Osteocyte (in vitro differentiated cells): ENCODE measurements around the gene MESD. TPM values are rescaled to one million over a fixed set of nuclear protein-coding genes. Genes with fewer than 3 reads are reported as not detected.

ENCODE experiments used
- DNase-seq: peaks from one replicate; pipeline ENCODE4 v3.0.0; 2021; ENCODE audit warnings: mixed read lengths; ENCODE audit not compliant: unreplicated experiment; ENCODE audit errors: extremely low spot score
- H3K27ac Mint-ChIP-seq: one replicate; pipeline ENCODE4 v1.8.0; 2021; ENCODE audit warnings: mild to moderate bottlenecking, mixed read lengths; ENCODE audit not compliant: unreplicated experiment
- H3K27me3 Mint-ChIP-seq: one replicate; pipeline ENCODE4 v1.8.0; 2021; ENCODE audit warnings: mixed read lengths; ENCODE audit not compliant: unreplicated experiment
- H3K36me3 Mint-ChIP-seq: one replicate; pipeline ENCODE4 v1.8.0; 2021; ENCODE audit warnings: mixed read lengths; ENCODE audit not compliant: unreplicated experiment
- H3K4me1 Mint-ChIP-seq: one replicate; pipeline ENCODE4 v1.8.0; 2021; ENCODE audit warnings: mixed read lengths; ENCODE audit not compliant: unreplicated experiment
- H3K4me3 Mint-ChIP-seq: one replicate; pipeline ENCODE4 v1.8.0; 2021; ENCODE audit warnings: mild to moderate bottlenecking, moderate library complexity, mixed read lengths; ENCODE audit not compliant: unreplicated experiment
- H3K9me3 Mint-ChIP-seq: one replicate; pipeline ENCODE4 v1.8.0; 2021; ENCODE audit warnings: mixed read lengths; ENCODE audit not compliant: unreplicated experiment
- total RNA-seq: library from RNA; stranded (reverse); gene quantifications from 2 replicates; pipeline ENCODE4 v1.2.1, GENCODE V29; 2021
- TF ChIP-seq, protein P1 (sequence below): fragments of 200-600 bp; sonication (generic); IDR thresholded peaks from 2 replicates; pipeline ENCODE4 v1.5.0; 2021; ENCODE audit warnings: antibody characterized with exemption, mild to moderate bottlenecking, moderate library complexity

The MESD gene
- total RNA-seq, 1 donor from 2014 or later, result 25.3 TPM

DNA sequence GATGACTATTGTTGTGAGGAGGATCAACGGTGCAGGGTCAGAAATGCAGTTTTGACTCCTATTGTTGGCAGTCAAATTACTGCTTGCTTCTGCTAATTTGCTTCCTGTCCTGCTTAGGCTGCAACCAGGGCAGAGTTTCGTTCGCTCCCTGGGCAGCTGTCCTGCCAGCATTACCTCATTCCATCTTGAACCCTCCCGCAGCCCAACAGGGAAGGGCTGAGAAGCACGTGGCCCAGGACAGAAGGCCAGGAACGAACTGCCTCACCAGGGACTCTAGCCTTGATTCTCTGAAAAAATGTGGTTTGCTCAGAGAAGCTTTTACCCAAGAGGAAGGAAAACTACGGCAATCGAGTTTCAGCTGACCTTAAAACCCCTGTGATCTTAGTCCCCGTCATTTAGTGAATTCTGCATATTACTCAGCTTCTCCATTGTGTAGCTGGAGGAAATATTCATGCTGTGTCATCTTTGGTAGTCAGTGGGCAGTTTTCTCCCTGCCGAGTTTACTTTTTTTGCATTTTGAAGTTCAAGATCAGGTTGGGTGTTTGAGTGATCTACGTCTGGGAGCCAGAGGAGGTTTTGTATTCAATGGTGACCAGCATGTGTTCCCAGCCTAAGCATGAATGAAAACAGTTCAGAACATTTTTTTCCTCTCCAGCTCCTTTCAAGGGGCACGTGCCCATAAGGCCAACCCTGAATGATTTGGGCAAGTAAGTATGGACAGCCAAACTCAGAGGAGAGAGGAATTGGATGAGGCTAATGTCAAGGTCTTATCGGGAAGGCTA, 34.1 kb upstream of the MESD start:
- Mint-ChIP-seq H3K4me3 (peak overlapping the region; percentile 17), H3K27me3 (no peaks in the 10 kb centered on the region), H3K4me1 (peaks cover 14% of the 10 kb centered on the region), H3K9me3 (no peaks in the 10 kb centered on the region), H3K27ac (peak overlapping the region; percentile 80), H3K36me3 (no peaks in the 10 kb centered on the region)
- TF ChIP-seq, protein P1, sequence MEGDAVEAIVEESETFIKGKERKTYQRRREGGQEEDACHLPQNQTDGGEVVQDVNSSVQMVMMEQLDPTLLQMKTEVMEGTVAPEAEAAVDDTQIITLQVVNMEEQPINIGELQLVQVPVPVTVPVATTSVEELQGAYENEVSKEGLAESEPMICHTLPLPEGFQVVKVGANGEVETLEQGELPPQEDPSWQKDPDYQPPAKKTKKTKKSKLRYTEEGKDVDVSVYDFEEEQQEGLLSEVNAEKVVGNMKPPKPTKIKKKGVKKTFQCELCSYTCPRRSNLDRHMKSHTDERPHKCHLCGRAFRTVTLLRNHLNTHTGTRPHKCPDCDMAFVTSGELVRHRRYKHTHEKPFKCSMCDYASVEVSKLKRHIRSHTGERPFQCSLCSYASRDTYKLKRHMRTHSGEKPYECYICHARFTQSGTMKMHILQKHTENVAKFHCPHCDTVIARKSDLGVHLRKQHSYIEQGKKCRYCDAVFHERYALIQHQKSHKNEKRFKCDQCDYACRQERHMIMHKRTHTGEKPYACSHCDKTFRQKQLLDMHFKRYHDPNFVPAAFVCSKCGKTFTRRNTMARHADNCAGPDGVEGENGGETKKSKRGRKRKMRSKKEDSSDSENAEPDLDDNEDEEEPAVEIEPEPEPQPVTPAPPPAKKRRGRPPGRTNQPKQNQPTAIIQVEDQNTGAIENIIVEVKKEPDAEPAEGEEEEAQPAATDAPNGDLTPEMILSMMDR, result no peak
- DNase-seq, result no peak

DNA sequence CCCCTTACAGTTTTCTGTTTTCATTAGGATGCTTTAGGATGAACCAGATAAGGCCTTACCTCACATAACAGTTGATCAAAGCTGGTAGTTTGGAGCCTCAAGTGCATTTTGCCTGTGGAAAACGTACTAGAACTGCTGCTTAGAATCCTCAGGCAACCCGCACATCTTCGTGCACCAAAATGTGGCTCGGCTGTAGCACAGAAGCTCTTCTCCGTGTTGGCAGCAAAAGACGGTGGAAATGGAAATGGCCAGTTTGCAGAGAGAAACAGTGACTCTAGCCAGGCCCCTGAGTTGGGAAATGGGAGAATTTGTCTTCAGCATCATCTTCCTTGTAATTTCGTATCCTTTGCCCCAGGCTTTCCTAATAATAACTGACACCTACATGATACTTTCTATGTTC, 31.7 kb upstream of the MESD start:
- Mint-ChIP-seq H3K27me3 (no peaks in the 10 kb centered on the region), H3K4me1 (peaks cover 14% of the 10 kb centered on the region), H3K9me3 (no peaks in the 10 kb centered on the region), H3K36me3 (no peaks in the 10 kb centered on the region), H3K27ac (no peak overlapping the region), H3K4me3 (no peak overlapping the region)
- TF ChIP-seq, protein P1, result no peak
- DNase-seq, result no peak

DNA sequence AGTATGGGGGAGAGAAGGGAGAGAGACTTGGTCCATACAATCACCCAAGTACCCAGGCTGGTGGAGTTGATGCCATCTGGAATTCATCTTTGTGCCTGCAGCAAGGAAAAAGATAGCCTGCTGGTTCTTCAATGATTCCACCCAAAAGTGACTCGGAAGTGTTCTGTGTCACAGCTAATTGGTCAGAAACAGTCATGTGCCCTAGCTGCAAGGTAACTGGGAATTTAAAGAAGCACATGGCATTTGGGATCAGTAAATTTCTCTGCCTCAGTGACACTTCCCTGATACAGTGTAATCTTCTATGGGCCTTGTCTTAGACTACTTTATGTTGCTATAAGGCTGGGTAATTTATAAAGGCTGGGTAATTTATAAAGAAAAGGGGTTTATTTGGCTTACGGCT, 28.6 kb upstream of the MESD start:
- H3K4me1 Mint-ChIP-seq, result peaks cover 3% of the 10 kb centered on the region
- DNase-seq, result no peak
- no peaks in the 10 kb centered on the region for H3K27me3 Mint-ChIP-seq
- no peak overlapping the region for H3K4me3 Mint-ChIP-seq
- TF ChIP-seq, protein P1, result no peak
- no peak overlapping the region for H3K27ac Mint-ChIP-seq
- H3K9me3 Mint-ChIP-seq, result no peaks in the 10 kb centered on the region
- H3K36me3 Mint-ChIP-seq, result no peaks in the 10 kb centered on the region

DNA sequence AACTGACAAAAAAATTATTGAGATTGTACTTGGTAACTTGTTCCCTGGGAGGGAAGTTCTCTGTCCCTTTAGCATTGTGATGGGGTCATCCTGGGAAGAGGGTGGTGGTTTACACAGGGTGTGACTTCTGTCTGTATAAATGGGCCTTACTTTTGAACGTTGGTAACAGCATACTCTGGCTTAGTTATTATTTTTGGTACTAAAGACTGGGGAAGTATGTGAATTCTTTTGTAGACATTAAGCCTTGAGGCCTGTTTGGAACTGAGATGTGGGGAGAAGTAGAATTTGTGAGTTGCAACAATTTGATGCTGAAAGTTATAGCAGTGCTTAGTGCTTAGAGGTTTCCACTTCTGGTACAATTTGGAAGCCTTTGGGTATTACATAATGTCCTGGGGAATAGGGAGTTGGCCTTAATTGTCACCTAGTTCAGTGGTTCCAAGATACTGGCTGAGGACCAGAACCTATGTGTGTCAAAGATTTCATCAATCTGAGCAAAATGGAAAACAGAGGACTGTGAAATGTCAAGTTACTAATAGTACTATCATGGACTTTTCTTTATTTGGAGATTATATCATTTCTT, 27.0 kb upstream of the MESD start:
- TF ChIP-seq, protein P1, result no peak
- H3K9me3 Mint-ChIP-seq, result no peaks in the 10 kb centered on the region
- H3K27me3 Mint-ChIP-seq, result no peaks in the 10 kb centered on the region
- no peak for DNase-seq
- H3K36me3 Mint-ChIP-seq, result no peaks in the 10 kb centered on the region
- no peak overlapping the region for H3K27ac Mint-ChIP-seq
- H3K4me1 Mint-ChIP-seq, result peaks cover 2% of the 10 kb centered on the region
- no peak overlapping the region for H3K4me3 Mint-ChIP-seq

DNA sequence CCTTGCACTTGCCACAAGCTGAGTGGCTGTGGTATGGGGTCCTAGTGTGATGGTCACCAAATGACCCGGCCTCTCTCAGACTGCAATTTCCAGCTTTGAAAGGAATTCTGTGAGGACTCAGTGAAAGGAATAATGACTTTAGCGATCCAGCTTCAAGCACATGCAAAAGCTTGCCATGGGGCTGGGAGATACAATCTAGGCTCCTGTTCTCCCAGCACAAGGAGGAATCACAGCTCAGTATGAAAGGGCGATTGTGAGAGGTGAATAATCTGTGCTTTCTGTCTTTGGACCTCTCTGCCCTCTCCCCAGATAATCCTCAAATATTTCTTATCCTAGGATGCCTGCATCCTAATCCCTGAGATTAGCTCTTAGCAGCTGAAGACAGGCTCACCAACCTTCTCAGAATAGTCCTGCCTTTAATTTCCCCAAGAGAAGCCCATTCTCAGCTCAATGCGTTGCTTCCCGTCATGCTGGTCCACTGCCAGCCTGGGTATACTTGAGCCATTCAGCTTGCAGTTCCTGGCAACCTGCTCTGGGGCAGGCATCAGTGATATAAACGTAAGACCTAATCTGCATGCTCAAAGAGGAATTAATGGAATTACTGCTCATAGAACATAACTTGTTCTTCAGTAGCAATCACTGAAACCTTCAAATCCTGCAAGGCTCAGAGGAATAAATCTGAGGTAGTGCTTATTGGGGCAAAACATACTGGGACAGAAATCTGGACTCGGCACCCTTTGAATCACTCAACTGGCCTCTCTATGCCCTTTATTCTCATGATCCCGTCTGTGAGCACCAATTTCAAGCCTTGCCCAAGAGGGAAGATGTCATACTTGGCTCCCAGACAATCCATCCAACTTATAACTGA, 26.2 kb upstream of the MESD start:
- Mint-ChIP-seq H3K27me3 (no peaks in the 10 kb centered on the region), H3K4me1 (peaks cover 2% of the 10 kb centered on the region), H3K9me3 (no peaks in the 10 kb centered on the region), H3K36me3 (no peaks in the 10 kb centered on the region), H3K4me3 (no peak overlapping the region), H3K27ac (no peak overlapping the region)
- DNase-seq, result no peak
- TF ChIP-seq, protein P1, result no peak
